Lower leg skin (tissue), 4 donors: ENCODE measurements around the gene ARHGAP27. TPM values are rescaled to one million over a fixed set of nuclear protein-coding genes. Genes with fewer than 3 reads are reported as not detected.

Source experiments
- DNase-seq, 2 donors: peaks; one replicate each; pipeline ENCODE4 v3.0.0-alpha.2; 2019; ENCODE audit warnings: low spot score in 2 of 2
- H3K4me3 ChIP-seq: fragments of 200-600 bp; sonication (generic); 2 replicates; pipeline ENCODE4 v1.5.1; 2017; ENCODE audit warnings: mild to moderate bottlenecking, low read depth; ENCODE audit not compliant: poor library complexity, severe bottlenecking
- CTCF ChIP-seq, 3 donors: fragments of 450-650 bp; IDR thresholded peaks; one replicate each; pipeline ENCODE4 v1.5.1; 2016; ENCODE audit warnings: antibody characterized with exemption in 3 of 3, mild to moderate bottlenecking in 3 of 3, moderate library complexity in 2 of 3
- POLR2A ChIP-seq, 2 donors: fragments of 450-650 bp; IDR thresholded peaks; one replicate each; pipeline ENCODE4 v1.6.1; 2016 to 2017; ENCODE audit warnings: antibody characterized with exemption in 2 of 2, mild to moderate bottlenecking in 1 of 2, moderate library complexity in 1 of 2
- WGBS, 2 donors: methylation state at CpG; one replicate each; pipeline ENCODE4 v1.1.5; 2018; 5-methylcytosine and 5-hydroxymethylcytosine counted together
- intact Hi-C: fragments of 100-400 bp; cut with DNase I; formaldehyde crosslinking; loops from one replicate; pipeline ENCODE4 v1.15.0; 2023; ENCODE audit warnings: low total_unique reads
- total RNA-seq, 4 donors: library from RNA; depleted of rRNA; stranded (reverse); fragments of >200 nt; gene quantifications; one replicate each; pipeline ENCODE4 v1.1.0, GENCODE V29; 2016

ARHGAP27 gene
- total RNA-seq, 4 donors from 2014 or later: 58.5 to 84.4 (median 68.2) TPM

GRCh38 chr17:45383003-45383402 lies 49.7 kb downstream of the ARHGAP27 start:
- WGBS, 2 donors: 59% methylated on average over 1 of the region's 1 CpG
- H3K4me3 ChIP-seq: no peak overlapping the region
- no peak for TF ChIP-seq CTCF (IDR thresholded peaks at IDR 0.05)
- TF ChIP-seq POLR2A (IDR thresholded peaks at IDR 0.05): no peak
- intact Hi-C loops: no loop called here
- no peak for DNase-seq

GRCh38 chr17:45382226-45382625 lies 50.4 kb downstream of the ARHGAP27 start:
- 35 to 37% methylated on average over 3 of the region's 3 CpGs for WGBS, 2 donors
- TF ChIP-seq POLR2A (IDR thresholded peaks at IDR 0.05): no peak
- intact Hi-C loops: no loop called here
- no peak overlapping the region for H3K4me3 ChIP-seq
- DNase-seq: no peak

GRCh38 chr17:45380991-45381390 lies 51.7 kb downstream of the ARHGAP27 start:
- H3K4me3 ChIP-seq: no peak overlapping the region
- intact Hi-C loops: no loop called here
- TF ChIP-seq POLR2A (IDR thresholded peaks at IDR 0.05): no peak
- WGBS, 2 donors: 35 to 48% methylated on average over 8 of the region's 8 CpGs
- no peak for DNase-seq

- 79 to 83% methylated on average over 13 of the region's 13 CpGs for WGBS, 2 donors
- intact Hi-C loops: no loop called here
- no peak for DNase-seq
- TF ChIP-seq CTCF (IDR thresholded peaks at IDR 0.05) (no peak), POLR2A (IDR thresholded peaks at IDR 0.05) (no peak)
- no peak overlapping the region for H3K4me3 ChIP-seq
Measured at GRCh38 chr17:45380046-45380765, 52.5 kb downstream of the ARHGAP27 start.

- intact Hi-C loops: no loop called here
- 87 to 88% methylated on average over 8 of the region's 8 CpGs for WGBS, 2 donors
- DNase-seq: no peak
- TF ChIP-seq CTCF (IDR thresholded peaks at IDR 0.05) (no peak), POLR2A (IDR thresholded peaks at IDR 0.05) (no peak)
- no peak overlapping the region for H3K4me3 ChIP-seq
Measured at GRCh38 chr17:45377401-45377800, 55.3 kb downstream of the ARHGAP27 start.

GRCh38 chr17:45376171-45377005 lies 56.3 kb downstream of the ARHGAP27 start:
- TF ChIP-seq CTCF (IDR thresholded peaks at IDR 0.05) (no peak), POLR2A (IDR thresholded peaks at IDR 0.05) (no peak)
- 63 to 68% methylated on average over 9 of the region's 9 CpGs for WGBS, 2 donors
- intact Hi-C loops: no loop called here
- H3K4me3 ChIP-seq: no peak overlapping the region
- no peak for DNase-seq
